Activated CD8-positive, alpha-beta memory T cell treated with anti-CD3 and anti-CD28 coated beads for 24 hours (primary cell): ENCODE data around the gene THADA.

Source experiments
- DNase-seq: peaks from one replicate; pipeline ENCODE4 v3.0.0-alpha.2; 2020

Gene THADA

DNA sequence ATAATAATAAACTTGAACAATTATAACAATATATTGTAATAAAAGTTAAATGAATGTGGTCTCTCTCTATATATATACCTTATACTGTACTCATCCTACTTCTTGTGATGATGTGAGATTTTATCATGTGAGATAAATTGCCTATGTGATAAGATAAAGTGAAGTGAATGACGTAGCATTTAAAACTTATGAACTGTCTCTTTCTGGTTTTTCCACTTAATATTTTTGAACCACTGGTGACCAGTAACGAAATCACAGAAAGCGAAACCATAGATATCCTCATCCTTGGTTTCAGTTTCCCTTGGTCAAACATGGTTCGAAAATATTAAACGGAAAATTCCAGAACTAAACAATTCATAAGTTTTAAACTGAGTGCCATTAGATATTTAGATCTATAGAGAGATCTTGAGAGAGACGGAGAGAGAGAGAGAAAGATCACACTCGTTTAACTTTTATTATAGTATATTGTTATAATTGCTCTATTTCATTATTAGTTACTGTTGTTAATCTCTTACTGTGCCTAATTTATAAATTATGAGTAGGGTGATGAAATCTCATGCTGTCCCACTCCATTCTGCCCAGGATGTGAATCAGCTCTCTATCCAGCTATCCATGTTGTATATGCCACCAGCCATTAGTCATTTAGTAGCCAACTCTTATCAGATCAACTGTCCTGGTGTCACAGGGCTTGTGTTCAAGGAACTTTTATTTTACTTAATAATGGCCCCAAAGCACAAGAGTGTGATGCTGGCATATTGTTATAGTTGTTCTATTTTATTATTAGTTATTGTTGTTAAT is 156.8 kb downstream of the THADA start:
- DNase-seq: no peak

DNA sequence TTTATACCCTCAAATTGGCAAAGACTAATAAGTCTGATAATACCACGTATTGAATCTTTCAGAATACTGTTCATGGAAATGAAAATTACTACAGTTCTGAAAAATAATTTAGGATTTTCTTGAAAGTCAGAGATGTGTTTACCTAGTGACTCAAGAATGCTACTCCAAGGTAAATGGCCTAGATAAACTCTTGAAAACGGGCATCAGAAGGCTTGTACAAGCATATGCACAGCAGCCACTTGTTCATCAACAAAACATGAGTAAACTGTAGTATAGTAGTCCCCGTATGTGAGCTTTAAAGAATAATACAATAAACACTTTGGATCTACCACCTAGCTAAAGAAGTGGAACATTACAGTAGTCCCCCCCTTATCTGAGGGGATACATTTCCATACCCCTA is 157.5 kb downstream of the THADA start:
- no peak for DNase-seq

DNA sequence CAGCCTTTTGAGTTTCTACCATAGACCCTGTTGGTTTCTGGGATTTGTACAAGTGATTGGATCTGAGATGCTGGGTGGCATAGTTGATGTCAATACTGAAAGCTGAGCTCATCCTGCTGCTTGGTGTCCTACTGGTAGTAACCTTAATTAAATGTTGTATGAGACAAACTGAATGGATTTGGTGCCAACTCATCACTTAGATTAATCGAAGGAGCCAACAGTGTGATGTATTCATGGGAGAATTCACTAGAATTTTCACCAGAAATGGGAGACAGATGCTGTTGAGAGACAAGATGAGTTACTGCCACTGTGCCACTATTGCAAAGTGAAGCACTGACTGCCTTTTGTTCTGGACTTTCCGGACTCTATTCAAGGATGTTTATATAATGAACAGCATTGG is 158.5 kb downstream of the THADA start:
- DNase-seq: no peak

DNA sequence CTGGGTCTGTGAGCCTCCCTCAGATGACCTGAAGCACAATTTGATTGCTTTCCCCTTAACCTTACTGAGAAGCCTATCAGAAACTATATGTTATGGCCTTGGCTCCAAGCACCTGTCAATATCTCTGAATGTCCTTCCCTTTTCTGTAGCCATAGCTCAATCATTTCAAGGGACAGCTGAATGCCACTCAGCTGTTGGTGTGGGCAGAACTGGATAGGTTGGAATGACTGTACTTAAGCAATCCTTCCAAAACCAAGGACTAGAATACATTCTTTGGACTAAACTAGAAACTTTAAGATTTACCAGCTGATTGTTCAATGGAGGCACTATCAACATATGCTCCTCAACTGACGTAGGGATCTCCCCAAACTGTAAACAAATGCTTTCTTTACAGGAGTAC is 159.4 kb downstream of the THADA start:
- no peak for DNase-seq

DNA sequence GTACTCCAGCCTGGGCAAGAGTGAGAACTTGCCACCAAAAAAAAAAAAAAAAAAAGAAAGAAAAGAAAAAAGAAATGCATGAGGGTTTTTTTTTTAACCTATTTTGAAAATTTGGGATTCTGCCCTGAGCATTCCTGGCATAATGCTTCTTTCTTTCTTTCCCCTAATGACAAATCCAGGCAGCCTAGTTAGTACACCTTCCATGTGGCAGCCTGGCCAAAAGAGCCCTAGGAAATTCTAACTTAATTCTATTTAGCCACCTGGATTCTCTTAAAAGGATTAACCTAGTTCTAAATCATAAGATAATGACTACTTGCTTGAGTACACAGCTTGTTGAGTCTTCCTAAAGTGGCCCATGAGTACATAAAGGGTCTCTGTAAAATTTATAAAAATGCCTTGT is 160.1 kb downstream of the THADA start:
- DNase-seq: no peak

DNA sequence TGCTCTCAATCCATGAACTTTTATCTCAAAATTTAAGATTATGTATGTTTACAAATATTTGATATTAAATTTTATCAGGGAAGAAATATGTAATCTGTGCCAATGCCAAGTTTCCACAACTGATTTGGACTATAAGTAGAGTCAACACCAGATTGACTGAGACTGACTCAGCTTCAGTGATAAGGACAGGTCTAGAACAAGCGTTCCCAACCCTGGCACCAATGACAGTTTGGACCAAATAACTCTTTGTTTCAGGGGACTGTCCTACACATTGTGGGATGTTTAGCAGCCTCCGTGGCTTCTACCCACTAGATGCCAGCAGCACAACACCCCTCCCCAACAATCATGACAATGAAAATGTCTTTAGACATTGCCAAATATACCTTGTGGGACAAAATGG is 165.3 kb downstream of the THADA start:
- no peak for DNase-seq

DNA sequence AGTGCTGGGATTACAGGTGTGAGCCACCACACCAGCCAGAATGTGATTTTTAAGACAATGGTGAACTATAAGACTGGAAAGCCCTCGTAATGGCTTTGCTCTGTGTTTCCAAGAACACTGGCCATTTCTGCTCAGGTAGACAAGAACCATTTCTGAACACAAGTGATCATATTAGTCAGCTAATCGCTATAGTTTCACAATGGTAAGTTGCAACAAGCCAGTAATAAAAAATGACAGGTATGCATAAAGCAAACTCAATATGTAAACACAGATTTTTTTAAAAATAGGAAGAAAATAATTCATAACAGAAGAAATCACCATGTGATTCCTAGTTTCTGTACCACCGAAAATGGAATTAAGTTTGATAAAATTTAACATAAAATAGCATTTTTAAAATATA is 166.5 kb downstream of the THADA start:
- no peak for DNase-seq

DNA sequence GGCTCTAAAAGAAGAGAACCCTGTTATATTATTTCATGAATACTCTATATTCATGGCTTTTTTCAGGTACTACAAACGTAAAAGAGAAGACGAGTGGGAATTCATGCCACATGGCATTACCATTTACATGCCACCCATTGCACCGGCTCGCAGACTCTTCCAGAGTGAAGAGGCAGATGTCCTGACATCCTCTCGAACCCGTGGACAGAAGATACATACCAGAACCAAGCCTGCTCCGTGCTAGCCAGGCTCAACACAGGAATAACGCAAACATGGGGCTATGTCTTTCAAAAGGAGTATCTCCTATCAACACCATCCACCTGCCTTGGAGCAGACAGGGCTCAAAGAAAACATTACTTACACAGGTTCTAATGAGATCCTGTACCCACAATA is 168.8 kb downstream of the THADA start:
- DNase-seq: no peak

DNA sequence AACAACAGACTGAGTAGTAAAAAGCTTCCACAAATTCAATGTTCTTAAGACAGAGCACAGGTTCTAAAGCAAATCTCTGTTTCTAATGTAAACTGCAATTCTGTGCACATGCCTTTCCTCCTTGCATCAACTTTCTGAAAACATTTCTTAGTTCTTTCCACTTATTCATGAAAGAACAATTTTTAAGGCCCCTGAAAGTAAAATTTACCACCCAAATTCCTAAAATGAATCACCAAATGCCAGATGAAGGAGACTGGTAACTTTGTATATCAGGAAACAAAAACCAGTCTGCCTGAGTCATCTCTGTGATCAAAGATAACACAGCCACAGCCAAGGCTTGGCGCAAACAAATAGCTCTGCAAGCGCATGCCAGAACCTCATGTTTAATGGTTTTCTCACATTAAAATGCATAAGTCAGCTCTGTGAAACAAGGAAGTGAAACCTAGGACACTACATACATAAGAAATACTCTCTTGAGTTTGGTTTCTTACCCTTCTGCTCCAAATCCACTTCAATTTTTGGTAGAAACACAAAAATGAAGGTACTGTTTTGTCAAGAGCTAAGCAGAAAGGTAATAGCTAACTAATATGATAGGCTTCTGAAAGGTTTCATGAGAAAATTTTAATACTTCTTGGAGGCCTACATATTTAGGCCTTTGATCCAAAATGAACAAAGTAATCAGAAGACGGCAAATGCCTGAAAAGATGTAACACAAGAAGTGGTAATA is 169.4 kb downstream of the THADA start:
- DNase-seq: peak; percentile 71

DNA sequence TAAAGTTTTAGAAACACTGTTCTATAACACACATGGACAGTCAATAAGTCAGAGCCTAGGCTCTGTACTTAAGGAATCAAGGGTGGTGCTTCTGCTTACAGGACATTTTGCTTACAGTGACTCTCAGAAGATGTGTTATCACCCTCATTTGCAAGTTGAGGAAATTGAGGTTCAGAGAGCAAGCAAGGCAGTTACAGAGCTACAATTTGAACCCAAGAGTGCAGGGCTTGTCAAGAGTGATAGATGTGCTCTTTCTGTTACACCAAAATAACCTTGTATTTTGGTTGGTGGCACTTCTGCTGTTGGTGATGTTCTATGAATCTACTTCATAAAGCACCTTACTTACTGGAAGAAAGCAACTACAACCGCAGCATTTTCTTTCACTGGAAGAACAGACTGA is 170.2 kb downstream of the THADA start:
- no peak for DNase-seq

DNA sequence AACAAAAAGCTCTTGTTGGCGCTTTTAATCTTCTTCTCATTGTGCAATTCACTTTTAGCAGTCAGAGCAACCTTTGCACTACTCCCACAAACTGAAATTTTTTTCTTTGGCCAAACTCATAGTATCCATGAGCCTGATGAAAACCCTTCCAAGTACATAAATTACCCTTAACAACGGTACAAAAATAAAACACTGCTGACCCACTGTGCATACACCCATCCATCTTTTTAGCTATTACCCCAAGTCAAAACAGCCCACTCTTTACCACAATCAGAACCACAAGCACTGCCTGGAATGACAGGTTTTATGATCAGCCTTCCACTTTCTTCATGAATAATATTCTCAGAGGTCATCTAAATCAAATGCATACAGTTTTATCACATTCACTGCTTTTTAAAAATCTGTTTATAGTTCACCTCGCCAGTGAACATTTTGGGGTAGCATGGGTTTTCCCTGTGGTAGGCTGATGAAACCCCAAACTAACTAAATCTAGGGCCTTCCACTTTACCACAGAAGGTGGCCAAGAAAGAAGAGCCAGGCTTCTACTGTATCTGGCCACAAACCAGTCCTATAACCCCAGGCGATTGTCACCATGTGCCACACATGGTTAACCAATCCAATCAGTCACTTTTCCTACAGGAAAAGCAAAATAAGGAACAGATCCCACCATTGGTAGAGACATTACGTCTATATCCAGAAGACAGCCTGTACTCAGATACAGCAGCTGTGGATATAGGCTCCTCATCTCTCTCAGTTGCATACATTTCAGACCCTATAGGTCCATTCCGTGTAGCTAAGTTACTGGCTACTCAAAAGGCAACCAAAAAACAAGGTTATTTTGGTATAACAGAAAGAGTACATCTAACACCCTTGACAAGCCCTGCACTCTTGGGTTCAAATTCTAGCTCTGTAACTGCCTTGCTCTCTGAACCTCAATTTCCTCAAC is 171.3 kb downstream of the THADA start:
- no peak for DNase-seq

DNA sequence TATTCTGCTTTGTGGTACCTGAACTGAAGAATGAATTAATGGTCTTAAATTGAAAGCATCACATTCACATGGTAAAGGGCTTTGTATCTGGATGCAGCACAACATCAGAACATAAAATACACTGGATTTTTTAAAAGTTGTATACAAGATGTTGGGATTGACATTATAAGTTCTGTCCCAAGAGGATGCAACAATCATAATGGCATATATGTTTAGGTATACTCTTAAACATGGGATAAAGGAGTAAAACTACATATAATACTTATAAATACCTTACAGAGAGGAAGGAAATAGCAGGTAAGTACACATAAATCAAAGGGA is 171.9 kb downstream of the THADA start:
- DNase-seq: no peak

DNA sequence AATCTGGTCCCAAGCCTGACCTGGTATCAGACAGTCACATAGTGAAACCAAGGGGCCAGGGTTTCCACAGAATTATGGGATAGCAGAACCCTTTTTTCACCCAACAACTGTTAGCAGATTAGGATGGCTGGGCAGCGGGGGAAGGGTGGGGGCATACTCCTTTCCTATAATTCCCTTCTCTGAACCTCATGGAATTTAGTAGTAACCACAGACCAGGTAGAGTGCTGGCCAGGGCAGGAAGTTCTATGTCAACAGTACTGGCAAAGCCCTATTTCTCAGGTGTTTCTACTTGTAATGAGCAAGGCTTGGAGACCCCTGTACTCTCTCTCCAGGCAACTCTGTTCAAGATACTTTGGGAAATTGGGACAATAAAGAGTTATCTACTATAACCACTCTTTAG is 174.6 kb downstream of the THADA start:
- DNase-seq: no peak

DNA sequence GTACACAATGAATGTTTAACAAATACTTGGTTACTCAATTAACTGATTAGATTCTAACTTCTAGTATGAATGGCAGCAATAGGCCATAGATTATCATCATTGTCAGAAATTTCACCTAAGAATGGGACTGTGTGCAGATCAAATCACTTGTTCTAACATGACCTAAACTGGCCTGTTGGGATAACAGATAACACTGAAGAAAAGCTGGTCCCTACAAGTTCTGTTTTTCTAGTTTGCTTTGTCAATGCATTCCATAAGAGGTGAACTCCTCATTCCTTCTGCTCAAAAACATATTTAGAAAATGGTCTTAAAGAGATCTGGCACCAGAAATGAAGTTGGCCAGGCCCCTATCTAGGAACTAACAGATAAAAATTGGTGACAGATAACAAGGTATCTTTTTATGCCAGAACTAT is 175.4 kb downstream of the THADA start:
- no peak for DNase-seq

DNA sequence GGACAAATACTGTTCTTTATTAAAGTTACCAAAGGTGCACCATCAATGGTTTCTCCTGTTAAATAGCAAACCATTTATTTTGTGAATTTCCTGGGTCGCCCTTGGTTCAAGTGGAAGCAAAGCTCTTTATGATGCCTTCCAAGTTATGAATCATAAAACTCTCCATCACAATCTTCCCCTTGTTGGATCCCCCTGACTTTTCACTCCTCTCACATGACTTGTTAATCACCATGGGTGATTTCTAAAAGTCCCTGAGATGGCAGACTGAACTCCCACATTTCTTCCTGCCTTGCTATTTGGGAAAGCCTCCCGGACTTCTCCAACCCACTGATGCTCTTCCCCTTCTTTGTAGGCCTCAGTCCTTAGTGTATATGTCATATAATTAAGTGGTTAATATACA is 176.0 kb downstream of the THADA start:
- DNase-seq: no peak

DNA sequence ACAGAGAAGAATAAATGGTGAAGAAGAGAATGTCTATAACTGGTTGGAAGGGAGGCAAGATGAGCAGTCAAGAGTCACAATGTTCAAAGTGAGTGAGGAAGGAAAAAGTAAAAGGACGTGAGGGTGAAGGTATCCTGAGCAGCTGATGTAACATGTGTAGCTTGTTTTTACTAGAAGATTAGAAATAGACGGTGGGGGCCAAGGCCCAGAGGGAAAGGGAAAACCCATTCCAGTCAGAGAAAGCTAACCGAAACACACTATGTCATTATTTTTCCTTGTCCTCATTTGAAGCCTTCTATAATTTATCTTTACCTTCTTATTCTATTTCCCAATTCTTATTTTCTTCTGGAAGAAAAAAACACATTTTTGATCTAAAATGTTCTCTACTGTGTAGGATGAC is 176.6 kb downstream of the THADA start:
- DNase-seq: no peak

DNA sequence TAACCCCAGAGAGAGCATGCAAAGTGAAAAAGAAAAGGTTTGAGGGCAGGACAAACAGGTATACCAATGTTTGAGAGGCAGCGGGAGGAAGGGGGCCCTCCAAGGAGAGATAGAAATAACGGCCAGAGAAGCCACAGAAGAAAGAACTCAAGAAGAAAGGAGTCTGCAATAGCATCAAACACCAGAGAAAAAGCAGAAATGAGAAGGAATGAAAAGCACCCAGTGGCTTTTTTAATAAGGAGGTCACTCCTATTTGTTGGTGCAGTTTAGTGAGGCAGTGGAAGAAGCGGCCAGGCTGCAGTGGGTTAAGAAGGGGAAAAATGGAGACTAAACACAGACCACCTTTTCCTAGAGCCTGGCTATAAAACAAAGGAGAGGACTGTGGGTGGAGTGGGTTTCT is 177.2 kb downstream of the THADA start:
- no peak for DNase-seq

DNA sequence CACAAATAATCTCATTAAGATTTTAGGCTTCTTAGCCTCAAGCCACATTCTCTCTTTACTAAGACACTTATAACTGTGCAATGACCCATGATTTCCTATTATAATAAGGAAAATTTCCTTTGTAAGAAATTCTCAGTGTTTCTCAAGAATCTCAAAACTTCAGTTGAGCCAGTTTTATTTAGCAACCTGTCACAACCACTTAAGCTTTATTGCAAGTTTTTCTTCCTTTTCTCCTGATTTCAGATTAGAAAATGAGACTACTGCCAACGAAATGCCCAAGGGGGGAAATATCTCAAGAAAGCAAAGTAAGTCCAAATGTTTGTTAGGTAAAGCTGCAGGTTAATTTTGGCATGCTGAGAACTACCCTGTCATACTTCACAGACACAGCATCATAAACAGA is 178.5 kb downstream of the THADA start:
- no peak for DNase-seq

DNA sequence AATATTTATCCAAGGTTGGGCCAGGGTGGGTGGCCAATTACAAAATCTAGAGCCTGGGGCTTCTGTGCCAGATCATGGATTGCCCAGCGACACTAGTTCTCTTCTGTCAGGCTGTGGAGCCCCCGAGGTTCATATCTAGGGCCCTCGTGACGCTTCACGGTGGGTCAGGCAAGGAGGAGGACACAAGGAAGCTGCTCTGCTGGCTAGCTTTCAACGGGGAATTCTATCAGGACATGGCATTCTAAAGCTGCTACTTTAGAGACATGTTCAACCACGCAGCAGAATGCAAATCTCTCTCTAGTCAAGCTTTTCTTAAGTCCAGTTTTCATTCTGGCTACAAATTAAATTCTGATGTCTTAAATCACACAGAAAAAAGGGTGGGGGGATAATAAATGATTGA is 180.2 kb downstream of the THADA start:
- DNase-seq: no peak

DNA sequence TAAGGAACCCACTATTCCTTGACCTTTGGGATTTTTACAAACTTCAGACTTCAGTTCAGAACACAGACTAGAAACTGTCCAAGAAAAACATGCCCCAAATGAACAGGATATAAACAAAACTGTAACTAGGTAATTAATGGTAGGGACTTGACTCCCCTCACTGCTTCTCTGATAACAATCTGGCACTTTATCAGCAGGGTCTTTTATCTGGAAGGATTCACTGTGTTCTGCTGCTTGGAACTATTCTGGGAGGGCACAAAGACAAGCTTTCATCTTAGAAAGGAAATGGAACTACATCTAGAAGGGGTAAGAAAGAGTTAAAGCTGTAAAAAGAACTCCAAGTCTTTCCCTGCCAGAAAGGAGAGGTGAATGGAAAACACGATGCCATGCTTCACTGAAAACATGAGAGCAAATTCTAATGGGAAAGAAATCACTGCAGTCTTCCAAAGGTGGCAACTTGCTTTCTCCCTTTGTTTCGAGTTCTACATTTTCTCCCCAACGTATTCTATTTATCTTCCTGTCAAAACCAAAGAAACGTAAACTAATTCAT is 181.2 kb downstream of the THADA start:
- no peak for DNase-seq

DNA sequence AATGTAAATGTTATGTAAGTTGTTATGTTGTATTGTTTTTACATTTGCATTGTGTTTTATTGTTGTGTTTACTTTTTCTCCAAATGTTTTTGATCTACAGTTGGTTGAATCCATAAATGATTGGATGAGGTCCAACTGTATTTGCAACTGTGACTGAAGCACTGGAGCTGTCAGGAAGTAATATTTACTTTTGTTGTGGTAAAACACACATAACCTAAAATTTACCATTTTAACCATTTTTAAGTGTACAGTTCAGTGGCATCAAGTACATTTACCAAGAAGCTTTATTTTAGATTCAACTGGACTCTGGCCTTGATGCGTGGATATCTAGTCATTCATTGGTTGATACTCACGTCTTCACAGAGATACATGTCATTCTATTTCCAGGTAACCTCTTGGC is 181.8 kb downstream of the THADA start:
- DNase-seq: no peak

DNA sequence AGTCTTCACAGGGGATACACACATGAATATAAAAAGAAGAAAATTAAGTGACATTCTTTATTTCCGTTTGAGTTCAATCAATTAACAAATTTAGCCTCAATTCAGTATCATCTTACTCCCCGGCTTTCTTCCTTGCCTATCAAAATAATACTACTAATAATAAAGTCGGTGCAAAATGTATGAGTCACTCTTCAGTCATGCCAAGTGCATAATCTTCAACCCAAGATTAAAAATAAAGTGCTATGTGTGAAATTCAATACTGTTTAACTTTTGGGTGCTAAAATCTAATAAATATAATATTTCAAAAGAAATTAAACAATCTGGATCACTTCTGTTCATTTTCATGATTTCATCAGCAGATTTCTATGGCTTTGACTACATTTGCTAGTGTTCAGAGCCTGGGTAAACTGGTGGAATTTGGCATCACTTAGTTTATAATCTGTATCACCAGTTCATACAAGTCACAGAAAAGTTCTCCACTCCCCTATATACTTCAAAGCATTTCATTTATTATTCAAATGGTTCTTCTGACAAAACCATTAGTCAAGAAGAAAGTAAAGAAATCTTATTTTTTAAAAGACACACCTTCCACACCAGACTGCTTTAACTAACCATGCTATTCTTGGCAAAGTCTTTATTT is 183.6 kb downstream of the THADA start:
- DNase-seq: no peak

DNA sequence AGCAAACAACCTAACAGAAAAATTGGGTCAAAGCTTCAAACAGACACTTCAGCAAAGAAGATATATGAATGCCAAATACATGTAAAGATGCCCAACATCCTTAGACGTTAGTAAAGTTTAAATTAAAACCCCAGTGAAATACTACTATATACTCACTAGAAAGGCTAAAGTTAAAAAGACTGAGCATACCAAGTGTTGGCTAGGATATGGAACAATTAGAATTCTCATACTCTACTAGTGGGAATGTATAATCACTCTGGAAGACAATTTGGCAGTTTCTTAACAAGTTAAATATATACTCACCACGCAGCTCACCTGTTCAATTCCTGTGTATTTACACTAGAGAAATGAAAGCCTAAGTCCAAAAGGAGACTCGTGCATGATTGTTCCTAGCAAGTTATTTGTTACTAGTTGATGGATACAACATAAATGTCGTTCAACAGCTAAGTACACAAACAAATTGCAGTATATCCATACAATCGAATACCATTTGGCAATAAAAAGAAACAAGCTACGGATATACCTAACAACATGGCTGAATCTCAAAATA is 185.7 kb downstream of the THADA start:
- DNase-seq: no peak
